GM19324 (cell line): ENCODE data around the gene OR2Y1.
"Not testable (repeated sequence)": the region's sequence is repeated elsewhere in the genome, so short reads cannot be mapped to it uniquely, and the experiment has no call there.

Source experiments
- ATAC-seq: cut with Tn5 transposase; IDR thresholded peaks from one replicate; pipeline ENCODE4 v1.9.1; 2021; ENCODE audit warnings: mild to moderate bottlenecking, moderate library complexity; ENCODE audit not compliant: unreplicated experiment, low FRiP score

Gene OR2Y1, protein sequence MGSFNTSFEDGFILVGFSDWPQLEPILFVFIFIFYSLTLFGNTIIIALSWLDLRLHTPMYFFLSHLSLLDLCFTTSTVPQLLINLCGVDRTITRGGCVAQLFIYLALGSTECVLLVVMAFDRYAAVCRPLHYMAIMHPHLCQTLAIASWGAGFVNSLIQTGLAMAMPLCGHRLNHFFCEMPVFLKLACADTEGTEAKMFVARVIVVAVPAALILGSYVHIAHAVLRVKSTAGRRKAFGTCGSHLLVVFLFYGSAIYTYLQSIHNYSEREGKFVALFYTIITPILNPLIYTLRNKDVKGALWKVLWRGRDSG

GRCh38 chr5:180739958-180740357 lies at the start of gene OR2Y1:
TSS of gene OR2Y1 (minus strand) at chr5:180740058. CDS start at chr5:180740058, 0 bp downstream.
- no peak for ATAC-seq

GRCh38 chr5:180788651-180789410 lies 49.0 kb upstream of the OR2Y1 start:
- ATAC-seq: not testable (repeated sequence)

GRCh38 chr5:180787711-180788431 lies 48.0 kb upstream of the OR2Y1 start:
- no peak for ATAC-seq

GRCh38 chr5:180786531-180787398 lies 46.9 kb upstream of the OR2Y1 start:
- ATAC-seq: no peak

- no peak for ATAC-seq
Measured at GRCh38 chr5:180785794-180786221, 46.0 kb upstream of the OR2Y1 start.

DNA sequence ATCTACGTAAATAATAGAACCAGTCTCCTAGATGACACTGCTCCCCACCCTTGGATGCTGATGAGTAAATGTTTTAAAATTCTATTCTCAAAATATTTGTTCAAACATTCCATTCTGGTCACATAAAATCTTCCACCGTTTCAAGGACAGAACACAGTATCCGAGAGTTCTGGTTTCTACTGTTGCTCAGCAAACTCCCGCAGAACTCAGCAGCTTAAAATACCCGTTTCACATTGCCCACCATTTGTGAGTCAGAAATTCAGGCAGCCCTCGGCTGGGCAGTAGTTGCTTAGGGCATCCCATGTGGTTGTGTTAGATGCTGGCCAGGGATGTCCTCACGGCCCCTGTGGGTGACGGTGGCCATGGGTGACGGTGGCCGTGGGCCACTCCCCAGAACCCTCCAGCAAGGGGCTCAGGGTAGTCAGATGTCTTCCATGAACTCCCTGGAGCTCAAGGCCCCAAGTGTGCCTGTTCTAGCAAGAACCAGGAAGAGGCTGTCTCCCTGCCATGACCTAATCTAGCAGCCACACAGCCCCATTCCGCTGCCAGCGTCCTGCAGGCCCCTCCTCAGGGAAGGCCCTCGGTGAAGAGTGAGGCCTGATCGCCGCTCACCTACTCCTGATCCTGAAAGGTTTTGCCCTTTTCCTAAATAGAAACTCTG lies 45.4 kb upstream of the OR2Y1 start:
- no peak for ATAC-seq

- ATAC-seq: no peak
Measured at GRCh38 chr5:180784497-180785097, 44.7 kb upstream of the OR2Y1 start.

DNA sequence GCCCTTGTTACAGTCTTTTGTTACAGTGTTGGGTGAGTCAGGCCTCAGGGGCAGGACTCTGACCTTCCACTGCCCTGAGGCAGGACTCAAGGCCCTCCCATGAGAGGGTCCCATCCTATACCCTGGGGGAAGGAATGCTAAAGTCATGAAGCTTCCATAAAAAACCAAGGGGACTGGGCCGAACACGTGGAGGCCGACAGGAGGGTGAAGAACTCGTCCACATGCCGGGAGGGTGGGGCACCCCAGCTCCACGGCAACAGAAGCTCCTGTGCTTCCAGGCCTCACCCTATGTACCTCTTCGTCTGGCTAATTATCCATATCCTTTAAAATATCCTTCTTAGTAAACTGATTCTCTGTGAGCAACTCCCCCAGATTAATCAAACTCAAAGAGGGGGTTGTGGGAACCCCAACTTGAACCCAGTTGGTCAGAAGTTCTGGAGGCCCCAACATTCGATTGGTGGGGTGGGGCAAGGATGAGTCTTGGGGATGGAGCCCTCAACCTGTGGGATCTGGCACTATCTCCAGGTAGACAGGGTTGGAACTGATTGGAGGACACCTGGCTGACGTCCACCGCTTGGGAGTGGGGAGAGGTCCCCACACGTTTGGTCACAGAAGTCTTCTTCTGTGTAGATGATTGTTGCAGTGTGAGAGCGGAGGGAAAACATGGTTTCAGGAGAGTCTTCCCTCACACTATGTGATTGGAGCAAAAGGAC lies 43.6 kb upstream of the OR2Y1 start:
- no peak for ATAC-seq

DNA sequence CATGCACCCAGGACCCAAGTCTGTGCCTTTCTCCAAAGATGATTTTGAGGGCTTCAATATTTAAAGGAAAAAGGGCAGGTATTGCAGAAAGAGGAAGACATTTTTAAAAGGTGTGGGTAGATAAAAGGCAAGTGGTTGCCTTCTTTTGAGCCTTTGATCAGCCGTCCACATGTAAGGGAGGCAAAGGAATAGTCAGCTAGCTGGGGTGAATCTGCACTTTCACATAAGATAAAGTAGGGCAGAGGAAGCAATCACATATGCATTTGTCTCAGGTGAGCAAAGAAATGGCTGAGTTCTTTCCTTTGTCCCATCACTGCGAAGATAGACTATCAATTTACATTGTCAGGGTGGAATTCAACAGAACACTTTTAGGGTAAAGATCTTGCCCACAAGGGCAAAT lies 42.9 kb upstream of the OR2Y1 start:
- ATAC-seq: no peak

DNA sequence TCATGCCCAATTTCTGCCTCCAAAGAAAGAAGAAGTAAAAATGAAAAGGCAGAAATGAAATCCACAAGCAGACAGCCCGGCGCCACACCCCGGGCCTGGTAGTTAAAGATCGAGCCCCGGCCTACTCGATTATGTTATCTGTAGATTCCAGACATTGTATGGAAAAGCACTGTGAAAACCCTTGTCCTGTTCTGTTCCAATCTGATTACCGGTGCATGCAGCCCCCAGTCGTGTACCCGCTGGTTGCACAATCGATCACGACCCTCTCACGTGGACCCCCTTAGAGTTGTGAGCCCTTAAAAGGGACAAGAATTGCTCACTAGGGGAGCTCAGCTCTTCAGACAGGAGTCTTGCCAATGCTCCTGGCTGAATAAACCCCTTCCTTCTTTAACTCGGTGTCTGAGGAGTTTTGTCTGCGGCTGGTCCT lies 42.1 kb upstream of the OR2Y1 start:
- not testable (repeated sequence) for ATAC-seq

- no peak for ATAC-seq
Measured at GRCh38 chr5:180779985-180780610, 40.2 kb upstream of the OR2Y1 start.

DNA sequence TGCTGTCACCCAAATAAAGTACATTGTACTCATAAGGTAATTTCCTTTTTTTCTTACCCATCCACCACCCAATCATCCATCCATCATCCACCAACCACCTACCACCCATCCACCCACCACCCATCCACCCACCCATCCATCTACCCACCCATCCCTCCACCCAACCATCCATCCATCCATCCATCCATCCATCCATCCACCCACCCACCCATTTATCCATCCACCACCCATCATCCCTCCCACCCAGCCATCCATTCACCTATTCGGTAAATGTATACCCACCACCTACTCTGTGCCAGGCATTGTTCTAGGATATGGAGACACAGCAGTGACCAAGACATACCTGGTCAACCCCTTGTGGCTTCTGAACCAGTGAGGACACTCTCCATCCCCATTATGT lies 37.6 kb upstream of the OR2Y1 start:
- no peak for ATAC-seq

DNA sequence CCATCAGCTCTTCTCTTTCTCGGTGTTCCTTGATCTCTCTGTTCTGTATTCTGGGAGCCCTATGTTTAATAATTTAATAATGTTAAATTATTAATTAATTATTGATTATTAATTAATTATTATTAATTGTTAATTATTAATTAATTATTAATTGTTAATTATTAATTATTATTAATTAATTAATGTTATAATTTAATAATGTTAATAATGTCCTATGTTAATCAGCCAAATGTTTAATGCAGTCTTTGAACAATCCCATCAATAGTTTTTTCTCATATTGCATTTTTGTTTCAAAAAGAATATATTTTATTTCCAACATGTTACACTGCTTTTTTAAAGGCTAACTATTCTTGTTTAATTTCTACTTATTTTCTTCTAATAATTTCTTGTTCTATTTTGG lies 36.5 kb upstream of the OR2Y1 start:
- ATAC-seq: no peak

DNA sequence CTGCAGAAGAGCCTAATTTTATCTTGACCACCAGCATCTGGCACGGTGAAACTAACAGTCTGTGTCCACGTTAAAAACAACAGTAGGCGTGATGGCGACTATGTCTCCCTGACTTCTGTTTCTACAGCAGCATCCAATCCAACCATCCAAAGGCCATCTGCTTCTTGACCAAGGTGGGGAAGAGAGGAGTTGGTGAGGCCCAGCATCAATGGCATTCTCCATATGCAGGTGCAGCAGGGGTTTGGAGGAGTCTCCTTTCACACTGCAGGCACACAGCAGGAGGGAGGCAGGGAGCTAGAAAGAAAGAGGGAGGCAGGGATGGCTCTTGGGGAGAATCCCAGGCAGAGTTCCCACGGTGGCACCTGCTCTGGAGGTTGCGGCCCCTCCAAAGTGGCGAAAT lies 35.8 kb upstream of the OR2Y1 start:
- ATAC-seq: no peak

DNA sequence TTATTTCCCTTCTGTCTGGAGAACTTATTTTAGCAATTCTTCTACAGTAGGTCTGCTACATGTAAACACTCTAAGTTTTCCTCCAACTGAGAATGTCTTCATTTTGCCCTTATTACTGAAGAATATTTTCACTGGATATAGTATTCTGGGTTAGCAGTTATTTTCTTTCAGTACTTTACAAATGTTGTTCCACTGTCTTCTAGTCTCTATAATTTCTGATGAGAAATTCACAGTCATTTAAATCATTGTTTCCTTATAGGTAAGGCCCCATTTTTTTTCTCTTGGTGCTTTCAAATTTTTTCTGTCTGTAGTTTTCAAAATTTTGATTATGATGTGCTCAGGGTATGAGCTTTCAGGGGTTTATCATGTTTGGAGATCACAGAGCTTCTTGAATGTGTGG lies 32.0 kb upstream of the OR2Y1 start:
- no peak for ATAC-seq

GRCh38 chr5:180769821-180770220 lies 30.0 kb upstream of the OR2Y1 start:
- no peak for ATAC-seq

DNA sequence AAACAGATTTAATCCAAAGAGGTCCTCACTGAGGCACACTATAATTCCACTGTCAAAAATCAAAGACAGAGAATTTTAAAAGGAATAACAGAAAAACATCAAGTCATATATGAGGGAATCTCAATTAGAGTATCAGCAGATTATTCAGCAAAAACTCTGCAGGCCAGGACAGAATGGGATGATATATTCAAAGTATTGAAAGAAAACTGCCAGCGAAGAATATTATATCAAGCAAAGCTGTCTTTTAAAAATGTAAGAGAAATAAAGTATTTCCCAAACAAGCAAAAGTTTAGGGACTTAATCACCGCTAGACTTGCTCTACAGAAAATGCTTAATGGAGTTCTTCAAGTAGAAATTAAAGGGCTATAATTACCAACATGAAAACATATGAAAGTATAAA lies 15.7 kb upstream of the OR2Y1 start:
- ATAC-seq: no peak

GRCh38 chr5:180744253-180744652 lies 4.4 kb upstream of the OR2Y1 start:
- no peak for ATAC-seq
